PC-3 (cell line): ENCODE measurements around the gene CCL16. TPM values are rescaled to one million over a fixed set of nuclear protein-coding genes. Genes with fewer than 3 reads are reported as not detected.

ENCODE experiments used
- ATAC-seq: fragments of 200-7000 bp; cut with Tn5 transposase; 2 replicates; pipeline ENCODE4 v1.9.1; 2020; ENCODE audit warnings: mild to moderate bottlenecking, moderate library complexity
- BruUV-seq: library from RNA; stranded (reverse); fragments of 400-500 nt; replicated peaks from 2 replicates; lab custom pipeline; 2021; lab: Mats Ljungman, UMichigan
- CTCF ChIA-PET: fragments of 300-600 bp; sonication (Branson Sonifier 250); formaldehyde crosslinking; loops from one replicate; lab custom pipeline; 2022; ENCODE audit warnings: antibody characterized with exemption; lab: Charles Lee
- POLR2A ChIA-PET: fragments of 300-600 bp; sonication (Branson Sonifier 250); formaldehyde crosslinking; loops from one replicate; lab custom pipeline; 2022; ENCODE audit warnings: antibody characterized with exemption; ENCODE audit not compliant: unreplicated experiment; lab: Charles Lee
- DNase-seq: peaks from one replicate; pipeline ENCODE4 v3.0.0-alpha.2; 2015
- H2AFZ ChIP-seq: fragments of 300-600 bp; sonication (generic); 2 replicates; pipeline ENCODE4 v1.6.0; 2016; ENCODE audit warnings: antibody characterized with exemption, low read length
- H3F3A ChIP-seq: fragments of 300-600 bp; sonication (generic); one replicate; pipeline ENCODE4 v1.6.0; 2017; ENCODE audit warnings: antibody characterized with exemption, low read length, control low read depth, mild to moderate bottlenecking; ENCODE audit not compliant: unreplicated experiment
- H3K27ac ChIP-seq: fragments of 300-600 bp; sonication (generic); 2 replicates; pipeline ENCODE4 v1.5.1; 2016; ENCODE audit warnings: mild to moderate bottlenecking, low read length
- H3K27me3 ChIP-seq: fragments of 300-600 bp; sonication (generic); 2 replicates; pipeline ENCODE4 v1.6.1; 2016; ENCODE audit warnings: low read length, mixed read lengths
- H3K36me3 ChIP-seq: fragments of 300-600 bp; sonication (generic); 2 replicates; pipeline ENCODE4 v1.6.1; 2016; ENCODE audit warnings: low read depth, mixed run types, low read length, mixed read lengths
- H3K4me1 ChIP-seq: fragments of 300-600 bp; sonication (generic); 2 replicates; pipeline ENCODE4 v1.5.1; 2016; ENCODE audit warnings: low read length; ENCODE audit not compliant: insufficient read depth
- H3K4me2 ChIP-seq: fragments of 300-600 bp; sonication (generic); 2 replicates; pipeline ENCODE4 v1.6.0; 2016; ENCODE audit warnings: low read length
- H3K4me3 ChIP-seq: fragments of 300-600 bp; sonication (generic); 2 replicates; pipeline ENCODE4 v1.5.1; 2016; ENCODE audit warnings: mild to moderate bottlenecking, low read length, mixed read lengths
- H3K79me2 ChIP-seq: fragments of 300-600 bp; sonication (generic); 2 replicates; pipeline ENCODE4 v1.6.1; 2017; ENCODE audit warnings: low read length, mixed read lengths
- H3K9ac ChIP-seq: fragments of 300-600 bp; sonication (generic); 2 replicates; pipeline ENCODE4 v1.6.0; 2016; ENCODE audit warnings: mild to moderate bottlenecking, low read length
- H3K9me2 ChIP-seq: fragments of 300-600 bp; sonication (generic); replicated peaks from 2 replicates; pipeline ENCODE4 v1.6.1; 2016; ENCODE audit warnings: mixed run types, low read length, mixed read lengths
- H3K9me3 ChIP-seq: fragments of 300-600 bp; sonication (generic); 2 replicates; pipeline ENCODE4 v1.6.1; 2016; ENCODE audit warnings: low read length, mixed read lengths
- H4K20me1 ChIP-seq: fragments of 300-600 bp; sonication (generic); 2 replicates; pipeline ENCODE4 v1.6.1; 2016; ENCODE audit warnings: low read length, mixed read lengths
- CTCF ChIP-seq: fragments of 300-600 bp; sonication (generic); conservative IDR thresholded peaks from 2 replicates; pipeline ENCODE4 v1.5.1; 2017; ENCODE audit warnings: antibody characterized with exemption, low read depth, mild to moderate bottlenecking, low read length
- EZH2 ChIP-seq: fragments of 300-600 bp; sonication (generic); IDR thresholded peaks from one replicate; pipeline ENCODE4 v1.6.1; 2017; ENCODE audit warnings: antibody characterized with exemption, mild to moderate bottlenecking, low read length; ENCODE audit not compliant: unreplicated experiment
- EZH2phosphoT487 ChIP-seq: fragments of 300-600 bp; sonication (generic); IDR thresholded peaks from 2 replicates; pipeline ENCODE4 v1.6.1; 2018; ENCODE audit warnings: mild to moderate bottlenecking, antibody characterized with exemption, low read length, borderline replicate concordance
- intact Hi-C: fragments of 100-400 bp; cut with micrococcal nuclease; formaldehyde crosslinking; loops from 2 replicates; pipeline ENCODE4 v1.9.0; 2023
- total RNA-seq: library from RNA; depleted of rRNA; stranded (reverse); fragments of >200 nt; gene quantifications from 2 replicates; pipeline ENCODE4 v1.2.3, GENCODE V29; 2014

CCL16 gene
- total RNA-seq, 1 experiment from 2014 or later = not detected

- no peak overlapping the region for H3K27ac ChIP-seq
- no peaks in the 10 kb centered on the region; the same call in none of the 2 replicates for H3K27me3 ChIP-seq
- H3K36me3 ChIP-seq = no peaks in the 10 kb centered on the region
- H4K20me1 ChIP-seq = no peaks in the 10 kb centered on the region
- no TSS peak for BruUV-seq
- intact Hi-C loops = no loop called here
- no peak overlapping the region for H2AFZ ChIP-seq
- no peak overlapping the region for H3K9ac ChIP-seq
- H3K9me3 ChIP-seq = no peaks in the 10 kb centered on the region
- TF ChIP-seq CTCF = no peak
- no peak for TF ChIP-seq EZH2phosphoT487
- TF ChIP-seq EZH2 = no peak
- no peaks in the 10 kb centered on the region for H3F3A ChIP-seq
- H3K9me2 ChIP-seq = no peaks in the 10 kb centered on the region
- ChIA-PET CTCF (no interaction called here), POLR2A (no interaction called here)
- H3K4me2 ChIP-seq = no peak overlapping the region
- no peaks in the 10 kb centered on the region for H3K4me1 ChIP-seq
- H3K4me3 ChIP-seq = no peak overlapping the region
- DNase-seq (no peak), ATAC-seq (no peak)
- no peaks in the 10 kb centered on the region for H3K79me2 ChIP-seq
Measured at GRCh38 chr17:35978346-35978745, 3.0 kb downstream of the CCL16 start.

- POLR2A ChIA-PET = no interaction called here
- no peaks in the 10 kb centered on the region for H3K36me3 ChIP-seq
- intact Hi-C loops = no loop called here
- H3K27ac ChIP-seq = no peak overlapping the region
- DNase-seq (no peak), ATAC-seq (no peak)
- CTCF ChIA-PET = no interaction called here
- no peaks in the 10 kb centered on the region for H4K20me1 ChIP-seq
- TF ChIP-seq CTCF = no peak
- no peak for TF ChIP-seq EZH2phosphoT487
- no peak for TF ChIP-seq EZH2
- H3K4me1 ChIP-seq = no peaks in the 10 kb centered on the region
- no peak overlapping the region for H2AFZ ChIP-seq
- H3K4me3 ChIP-seq = no peak overlapping the region
- H3K79me2 ChIP-seq = no peaks in the 10 kb centered on the region
- H3K9me3 ChIP-seq = no peaks in the 10 kb centered on the region
- H3K9me2 ChIP-seq = no peaks in the 10 kb centered on the region
- H3F3A ChIP-seq = no peaks in the 10 kb centered on the region
- no peak overlapping the region for H3K9ac ChIP-seq
- no peak overlapping the region for H3K4me2 ChIP-seq
- H3K27me3 ChIP-seq = no peaks in the 10 kb centered on the region; the same call in 1 of the 2 replicates
- no TSS peak for BruUV-seq
Measured at GRCh38 chr17:35977509-35977908, 3.8 kb downstream of the CCL16 start.

- ChIA-PET POLR2A (no interaction called here), CTCF (interaction anchor here (0.7 kb wide), 1 partner anchor 31 kb away, joined by 3 read pairs; no protein-coding TSS in a partner anchor)
- DNase-seq (peak; percentile 46), ATAC-seq (peak; percentile 60)
- H3K27ac ChIP-seq = no peak overlapping the region
- H4K20me1 ChIP-seq = no peaks in the 10 kb centered on the region
- H3K4me3 ChIP-seq = no peak overlapping the region
- no peaks in the 10 kb centered on the region for H3K27me3 ChIP-seq
- no peak for TF ChIP-seq EZH2phosphoT487
- TF ChIP-seq CTCF = no peak
- TF ChIP-seq EZH2 = no peak
- H3K36me3 ChIP-seq = no peaks in the 10 kb centered on the region
- no peak overlapping the region for H3K9ac ChIP-seq
- H3K4me1 ChIP-seq = no peaks in the 10 kb centered on the region
- no TSS peak for BruUV-seq
- H3K9me3 ChIP-seq = no peaks in the 10 kb centered on the region
- no peak overlapping the region for H2AFZ ChIP-seq
- no peak overlapping the region for H3K4me2 ChIP-seq
- intact Hi-C loops = no loop called here
- no peaks in the 10 kb centered on the region for H3K9me2 ChIP-seq
- H3F3A ChIP-seq = no peaks in the 10 kb centered on the region
- H3K79me2 ChIP-seq = no peaks in the 10 kb centered on the region
Measured at GRCh38 chr17:35973333-35974260, 7.7 kb downstream of the CCL16 start.
